Stimulated activated CD8-positive, alpha-beta memory T cell treated with anti-CD3 and anti-CD28 coated beads, Interleukin-7, amount 100 ng/mL, for 48 hours (primary cell): ENCODE data around the gene KYNU.
"Not testable (repeated sequence)": the region's sequence is repeated elsewhere in the genome, so short reads cannot be mapped to it uniquely, and the experiment has no call there.

Experiments used
- DNase-seq, 2 donors: peaks; one replicate each; pipeline ENCODE4 v3.0.0-alpha.2; 2020; ENCODE audit warnings: low read depth in 1 of 2; ENCODE audit errors: extremely low read depth in 1 of 2

Gene KYNU

GRCh38 chr2:142997231-142997630, 119.8 kb downstream of the KYNU start:
- DNase-seq: no peak

- DNase-seq: no peak
These were observed 123.1 kb downstream of the KYNU start for GRCh38 chr2:143000599-143000998.

DNA sequence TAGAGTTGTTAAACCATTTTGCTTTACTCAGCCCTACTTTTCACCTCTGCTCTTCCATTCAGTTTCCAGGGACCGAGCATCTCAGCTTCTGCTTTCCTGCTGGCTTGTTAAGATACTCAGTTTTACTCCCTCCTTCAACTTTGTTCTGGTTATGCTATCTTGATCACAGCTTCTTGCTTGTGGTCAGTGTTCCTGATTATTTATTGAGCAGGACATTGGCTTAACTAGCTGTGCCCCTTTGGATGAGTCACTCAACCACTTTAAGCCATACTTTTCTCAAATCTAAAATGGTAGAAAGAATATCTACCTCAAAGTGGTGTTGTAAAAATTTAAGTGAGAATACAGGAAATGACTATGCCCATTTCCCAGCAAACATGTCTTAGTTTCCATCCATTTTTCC, 124.0 kb downstream of the KYNU start:
- DNase-seq: no peak

DNA sequence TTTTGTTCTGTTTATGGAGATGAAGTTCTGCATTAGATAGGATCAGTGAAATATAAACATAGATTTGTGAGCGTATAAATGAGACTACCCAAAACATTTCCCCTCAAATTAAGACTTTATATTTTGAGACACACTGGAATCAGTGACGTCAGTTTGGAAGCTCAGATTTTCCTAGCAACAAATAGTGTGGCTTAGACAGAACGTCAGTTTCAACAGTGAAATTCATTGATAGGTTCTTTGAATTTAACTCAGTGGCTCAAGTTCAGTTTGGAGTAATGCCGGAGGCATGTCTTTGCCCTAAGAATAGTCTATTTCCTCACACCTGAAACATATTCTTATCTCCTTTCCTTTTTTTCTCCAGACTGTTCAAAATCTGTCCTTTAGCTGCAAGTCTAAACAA, 138.2 kb downstream of the KYNU start:
- no peak for DNase-seq

DNA sequence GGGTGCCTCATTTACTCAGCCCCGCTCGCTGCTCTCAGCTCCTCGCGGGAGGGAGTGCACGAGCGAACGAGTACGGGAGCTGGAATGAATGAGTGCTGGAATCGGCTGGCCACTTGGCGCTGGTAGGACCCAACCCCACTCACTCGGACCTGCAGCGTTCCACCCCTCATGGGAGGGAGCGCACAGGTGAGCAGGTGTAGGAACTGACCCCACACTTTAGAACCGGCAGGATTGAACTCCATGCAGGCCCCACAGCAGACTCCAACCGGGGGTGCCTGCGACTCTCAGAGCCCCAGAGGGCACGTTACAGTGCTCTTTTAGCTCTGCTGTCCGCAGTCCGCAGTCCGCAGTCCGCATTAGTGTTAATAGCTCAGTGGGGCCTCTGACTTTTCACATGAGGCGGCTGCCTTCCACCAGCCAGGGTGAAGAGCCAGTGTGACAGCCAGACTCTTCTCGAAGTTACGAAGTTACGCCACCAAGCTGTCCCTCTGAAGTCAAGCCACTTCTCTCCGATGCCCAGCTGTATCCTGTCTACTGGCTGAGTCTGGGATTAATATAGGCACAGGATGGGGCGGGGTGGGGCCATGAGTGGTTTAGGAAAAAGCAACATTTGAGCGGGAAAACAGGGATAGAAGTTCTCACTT, 149.1 kb downstream of the KYNU start:
- no peak for DNase-seq

DNA sequence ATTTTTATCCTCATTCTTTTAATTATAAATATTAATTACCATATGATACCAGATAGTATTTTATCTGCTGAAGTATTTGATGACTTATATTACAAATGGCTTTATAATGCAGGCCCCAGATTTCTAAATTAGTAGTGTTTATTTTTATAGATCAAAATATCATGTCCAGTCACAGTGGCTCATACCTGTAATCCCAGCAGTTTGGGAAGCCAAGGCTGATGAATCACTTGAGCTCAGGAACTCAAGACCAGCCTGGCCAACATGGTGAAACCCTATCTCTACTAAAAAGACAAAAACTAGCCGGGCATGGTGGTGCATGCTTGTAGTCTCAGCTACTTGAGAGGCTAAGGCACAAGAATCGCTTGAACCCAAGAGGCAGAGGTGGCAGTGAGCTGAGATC, 151.7 kb downstream of the KYNU start:
- DNase-seq: no peak

GRCh38 chr2:143030127-143030526, 152.7 kb downstream of the KYNU start:
- no peak for DNase-seq

GRCh38 chr2:143034292-143035074, 157.0 kb downstream of the KYNU start:
- peak; percentile 9 to 22 for DNase-seq

- DNase-seq: no peak
These were observed 174.0 kb downstream of the KYNU start for GRCh38 chr2:143051465-143051864.

DNA sequence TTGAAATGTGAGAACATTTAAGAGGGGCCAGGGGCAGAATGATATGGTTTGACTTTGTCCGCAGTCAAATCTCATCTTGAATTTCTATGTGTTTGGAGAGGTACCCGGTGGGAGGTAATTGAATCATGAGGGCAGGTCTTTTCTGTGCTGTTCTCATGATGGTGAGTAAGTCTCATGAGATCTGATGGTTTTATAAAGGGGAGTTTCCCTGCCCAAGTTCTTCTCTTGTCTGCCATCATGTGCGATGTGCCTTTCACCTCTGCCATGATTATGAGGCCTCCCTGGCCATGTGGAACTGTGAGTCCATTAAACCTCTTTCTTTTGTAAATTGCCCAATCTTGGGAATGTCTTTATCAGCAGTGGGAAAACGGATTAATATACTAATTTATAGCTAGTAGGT, 176.0 kb downstream of the KYNU start:
- not testable (repeated sequence) for DNase-seq

GRCh38 chr2:143056550-143056949, 179.1 kb downstream of the KYNU start:
- DNase-seq: no peak

- DNase-seq: no peak
These were observed 181.4 kb downstream of the KYNU start for GRCh38 chr2:143058851-143059250.

- DNase-seq: no peak
These were observed 186.2 kb downstream of the KYNU start for GRCh38 chr2:143063612-143064200.

- no peak for DNase-seq
These were observed 190.6 kb downstream of the KYNU start for GRCh38 chr2:143068094-143068493.

- no peak for DNase-seq
These were observed 191.0 kb downstream of the KYNU start for GRCh38 chr2:143068509-143068908.

DNA sequence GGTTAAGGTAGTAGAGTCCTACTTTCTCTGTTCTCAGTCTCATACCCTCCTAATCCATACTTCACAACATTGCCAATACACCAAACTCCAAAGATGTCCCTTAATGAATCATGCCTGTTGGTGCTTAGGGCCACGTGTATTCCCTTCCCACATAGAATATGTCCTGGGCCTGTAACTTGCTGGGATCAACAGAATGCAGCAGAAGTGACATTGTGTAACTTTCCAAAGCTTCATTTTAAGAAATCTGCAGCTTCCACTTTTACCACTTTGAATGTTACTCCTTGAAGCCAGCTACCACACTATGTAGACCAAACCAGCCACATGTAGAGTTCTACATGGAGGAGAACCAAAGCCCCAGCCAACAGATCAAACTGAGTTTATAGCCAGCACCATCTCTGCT, 193.2 kb downstream of the KYNU start:
- DNase-seq: no peak

DNA sequence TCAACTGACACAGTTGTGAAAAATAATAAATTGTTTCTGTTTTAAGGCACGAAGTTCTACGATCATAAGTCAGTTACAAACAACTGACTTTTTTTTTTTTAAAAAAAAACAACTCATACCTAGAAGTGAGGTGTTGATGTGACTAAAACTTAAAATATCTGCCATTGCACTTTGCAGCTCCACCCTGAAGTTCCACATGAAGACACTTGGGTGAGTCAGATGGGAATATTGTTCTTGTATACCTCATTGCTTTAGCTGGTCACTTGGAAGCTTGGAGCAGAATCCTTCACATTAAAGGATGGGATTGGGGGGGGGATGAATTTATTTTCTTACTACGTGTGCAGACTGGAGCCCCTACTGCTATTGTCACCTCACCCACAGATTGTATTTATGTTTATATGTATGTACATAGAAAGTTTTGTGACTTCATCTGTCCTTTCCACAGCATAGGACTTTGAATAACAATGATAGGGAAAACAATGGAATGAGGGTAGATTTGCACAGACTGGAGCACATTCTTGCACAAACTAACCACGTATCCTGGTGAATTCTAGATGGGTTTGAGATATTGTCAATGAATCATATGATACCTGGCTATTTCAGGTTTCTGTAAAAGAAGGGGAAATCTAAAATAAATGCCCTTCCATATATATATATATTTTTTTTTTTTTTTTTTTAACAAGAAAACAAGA, 193.9 kb downstream of the KYNU start:
- no peak for DNase-seq

GRCh38 chr2:143074913-143075312, 197.4 kb downstream of the KYNU start:
- DNase-seq: not testable (repeated sequence)

- no peak for DNase-seq
These were observed 198.2 kb downstream of the KYNU start for GRCh38 chr2:143075711-143076110.

GRCh38 chr2:143078104-143078503, 200.6 kb downstream of the KYNU start:
- no peak for DNase-seq

DNA sequence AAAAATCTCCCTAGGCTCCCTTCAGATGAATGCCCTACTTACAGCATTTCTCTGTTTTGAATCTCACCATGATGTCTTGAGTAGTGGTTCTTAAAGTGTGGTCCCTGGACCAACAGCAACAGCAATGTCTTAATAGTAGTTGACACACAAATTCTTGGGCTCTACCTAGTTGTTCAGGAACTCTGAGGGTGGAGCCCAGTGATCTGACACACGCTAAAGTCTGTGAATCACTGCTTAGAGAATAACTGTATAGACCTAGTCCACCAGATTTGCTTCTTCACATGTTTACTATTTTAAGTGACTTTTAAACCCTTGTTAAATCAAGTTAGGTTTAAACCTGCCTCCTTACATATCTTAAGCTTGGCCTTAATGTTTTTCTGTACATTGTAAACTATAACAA, 204.2 kb downstream of the KYNU start:
- DNase-seq: no peak

DNA sequence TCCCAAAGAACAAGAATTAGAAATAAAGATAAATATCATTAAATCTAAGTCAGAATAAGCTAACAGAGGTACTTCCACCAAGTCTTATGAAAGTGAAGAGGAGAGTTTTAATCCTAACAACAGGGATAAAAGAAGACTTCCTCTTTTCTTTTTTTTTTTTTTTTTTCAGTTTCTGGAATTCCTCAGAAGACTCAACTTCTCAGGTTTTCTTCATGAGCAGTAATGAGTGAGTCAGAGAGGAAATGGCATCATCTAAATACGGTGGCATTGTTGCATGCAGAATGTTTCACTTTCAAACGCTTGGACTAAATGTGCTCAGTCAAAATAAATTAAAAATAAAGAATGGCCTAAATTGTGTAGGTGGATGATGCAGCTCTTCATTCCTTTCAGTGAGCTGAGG, 206.2 kb downstream of the KYNU start:
- DNase-seq: no peak
